ENCODE data around the gene MCOLN2. TPM values are rescaled to one million over a fixed set of nuclear protein-coding genes. Genes with fewer than 3 reads are reported as not detected.

The MCOLN2 gene
- total RNA-seq, 2 donors from 2014 or later: not detected

GRCh38 chr1:84933011-84933611 lies 63.8 kb downstream of the MCOLN2 start:
- no peak overlapping the region for H3K27ac ChIP-seq
- TF ChIP-seq CTCF (IDR thresholded peaks at IDR 0.05): no peak
- no peak for TF ChIP-seq POLR2A (IDR thresholded peaks at IDR 0.05)
- H3K4me3 ChIP-seq: no peak overlapping the region
- intact Hi-C loops (cut with DNase I): no loop called here
- WGBS, 2 donors: 78 to 93% methylated on average over 7 of the region's 7 CpGs
- DNase-seq: no peak
- no peaks in the 10 kb centered on the region for H3K36me3 ChIP-seq (replicated peaks in 1 of 2; ENCODE audit: insufficient read depth in 1 of 2, low read depth in 2 of 2)
- peaks cover 10% of the 10 kb centered on the region for H3K4me1 ChIP-seq
- no peaks in the 10 kb centered on the region for H3K27me3 ChIP-seq
- H3K9me3 ChIP-seq: no peaks in the 10 kb centered on the region
- no peak for ATAC-seq

- intact Hi-C loops (cut with DNase I): no loop called here
- no peak overlapping the region for H3K27ac ChIP-seq
- no peaks in the 10 kb centered on the region for H3K9me3 ChIP-seq
- H3K4me3 ChIP-seq: no peak overlapping the region
- DNase-seq (no peak), ATAC-seq (no peak)
- 85 to 96% methylated on average over 2 of the region's 2 CpGs for WGBS, 2 donors
- no peak for TF ChIP-seq POLR2A (IDR thresholded peaks at IDR 0.05)
- TF ChIP-seq CTCF (IDR thresholded peaks at IDR 0.05): no peak
- H3K4me1 ChIP-seq: peaks cover 7% of the 10 kb centered on the region
- no peaks in the 10 kb centered on the region for H3K36me3 ChIP-seq (replicated peaks in 1 of 2; ENCODE audit: insufficient read depth in 1 of 2, low read depth in 2 of 2)
- no peaks in the 10 kb centered on the region for H3K27me3 ChIP-seq
Observed at GRCh38 chr1:84930831-84931230, 66.1 kb downstream of the MCOLN2 start.

- no peak for ATAC-seq
- TF ChIP-seq CTCF (IDR thresholded peaks at IDR 0.05): no peak
- no peak for TF ChIP-seq POLR2A (IDR thresholded peaks at IDR 0.05)
- no peak for DNase-seq
- intact Hi-C loops (cut with DNase I): no loop called here
- Histone ChIP-seq H3K4me1 (peaks cover 3% of the 10 kb centered on the region), H3K36me3 (replicated peaks in 1 of 2; ENCODE audit: insufficient read depth in 1 of 2, low read depth in 2 of 2) (no peaks in the 10 kb centered on the region), H3K4me3 (no peak overlapping the region), H3K9me3 (no peaks in the 10 kb centered on the region), H3K27me3 (no peaks in the 10 kb centered on the region), H3K27ac (no peak overlapping the region)
- WGBS, 2 donors: 88 to 92% methylated on average over 4 of the region's 4 CpGs
Observed at GRCh38 chr1:84930329-84930728, 66.6 kb downstream of the MCOLN2 start.

GRCh38 chr1:84929581-84929980 lies 67.3 kb downstream of the MCOLN2 start:
- DNase-seq (no peak), ATAC-seq (no peak)
- no peak overlapping the region for H3K27ac ChIP-seq
- no peaks in the 10 kb centered on the region for H3K27me3 ChIP-seq
- WGBS, 2 donors: 76 to 89% methylated on average over 1 of the region's 1 CpG
- no peaks in the 10 kb centered on the region for H3K9me3 ChIP-seq
- intact Hi-C loops (cut with DNase I): no loop called here
- TF ChIP-seq POLR2A (IDR thresholded peaks at IDR 0.05) (no peak), CTCF (IDR thresholded peaks at IDR 0.05) (no peak)
- H3K4me3 ChIP-seq: no peak overlapping the region
- no peaks in the 10 kb centered on the region for H3K36me3 ChIP-seq (replicated peaks in 1 of 2; ENCODE audit: insufficient read depth in 1 of 2, low read depth in 2 of 2)
- H3K4me1 ChIP-seq: peaks cover 3% of the 10 kb centered on the region

GRCh38 chr1:84928979-84929378 lies 67.9 kb downstream of the MCOLN2 start:
- H3K4me1 ChIP-seq: no peaks in the 10 kb centered on the region
- H3K27me3 ChIP-seq: no peaks in the 10 kb centered on the region
- H3K4me3 ChIP-seq: no peak overlapping the region
- no peak overlapping the region for H3K27ac ChIP-seq
- 77 to 78% methylated on average over 4 of the region's 4 CpGs for WGBS, 2 donors
- no peak for ATAC-seq
- no peaks in the 10 kb centered on the region for H3K36me3 ChIP-seq (replicated peaks in 1 of 2; ENCODE audit: insufficient read depth in 1 of 2, low read depth in 2 of 2)
- intact Hi-C loops (cut with DNase I): no loop called here
- H3K9me3 ChIP-seq: no peaks in the 10 kb centered on the region
- TF ChIP-seq POLR2A (IDR thresholded peaks at IDR 0.05) (no peak), CTCF (IDR thresholded peaks at IDR 0.05) (no peak)
- DNase-seq: no peak

Measured in body of pancreas (tissue), 4 donors.